Heart left ventricle (tissue), 16 donors: ENCODE data around the gene HADHB. TPM values are rescaled to one million over a fixed set of nuclear protein-coding genes. Genes with fewer than 3 reads are reported as not detected.
A peak's percentile ranks its signal among the peaks of the same experiment; 100 is the strongest.
"Not testable (repeated sequence)": the region's sequence is repeated elsewhere in the genome, so short reads cannot be mapped to it uniquely, and the experiment has no call there.

Source experiments
- ATAC-seq, 4 donors: fragments of 200-7000 bp; cut with Tn5 transposase; one replicate each; pipeline ENCODE4 v1.9.1; 2020 to 2022; ENCODE audit warnings: moderate library complexity in 4 of 4, mild to moderate bottlenecking in 3 of 4, moderate number of reproducible peaks in 1 of 4
- DNase-seq, 5 donors: peaks; one replicate each; pipeline ENCODE4 v3.0.0-alpha.2; 2020
- H3K27ac ChIP-seq, 12 donors: fragments of 200-600 bp; sonication (generic) in 4 of 12; one replicate each; pipeline versions ENCODE4 v1.5.0 to v1.8.0; 2016 to 2022; ENCODE audit warnings: mild to moderate bottlenecking in 2 of 12
- H3K27me3 ChIP-seq, 9 donors: fragments of 200-600 bp; sonication (generic) in 2 of 9; one replicate each; pipeline versions ENCODE4 v1.5.1 to v1.8.0; 2016 to 2022; ENCODE audit warnings: mild to moderate bottlenecking in 3 of 9
- H3K36me3 ChIP-seq, 9 donors: fragments of 200-600 bp; sonication (generic) in 2 of 9; one replicate each; pipeline versions ENCODE4 v1.5.0 to v1.8.0; 2018 to 2022; ENCODE audit warnings: mild to moderate bottlenecking in 2 of 9
- H3K4me1 ChIP-seq, 12 donors: fragments of 200-600 bp; sonication (generic) in 4 of 12; one replicate each; pipeline versions ENCODE4 v1.5.0 to v1.8.0; 2016 to 2022; ENCODE audit warnings: mild to moderate bottlenecking in 3 of 12
- H3K4me3 ChIP-seq, 12 donors: fragments of 200-600 bp; sonication (generic) in 4 of 12; one replicate each; pipeline versions ENCODE4 v1.5.0 to v1.8.0; 2017 to 2022; ENCODE audit warnings: mild to moderate bottlenecking in 9 of 12, moderate library complexity in 4 of 12
- H3K9me3 ChIP-seq, 12 donors: fragments of 200-600 bp; sonication (generic) in 4 of 12; one replicate each; pipeline versions ENCODE4 v1.5.0 to v1.8.0; 2016 to 2022; ENCODE audit warnings: mild to moderate bottlenecking in 1 of 12
- CTCF ChIP-seq, 12 donors: fragments of 200-600 bp; sonication (generic) in 4 of 12; IDR thresholded peaks; one replicate each; pipeline versions ENCODE4 v1.5.0 to v1.8.0; 2018 to 2022; ENCODE audit warnings: antibody characterized with exemption in 12 of 12, mild to moderate bottlenecking in 5 of 12
- POLR2A ChIP-seq, 2 donors: fragments of 450-650 bp; IDR thresholded peaks; one replicate each; pipeline ENCODE4 v1.6.1; 2017; ENCODE audit warnings: antibody characterized with exemption in 2 of 2, mild to moderate bottlenecking in 2 of 2, moderate library complexity in 2 of 2
- WGBS, 4 donors: extraction: QIAGEN DNeasy Blood & Tissue Kit in 2 of 4; methylation state at CpG; one replicate each; pipeline versions ENCODE4 v1.1.5 to v1.1.7; 2013 to 2018; 5-methylcytosine and 5-hydroxymethylcytosine counted together
- intact Hi-C, 10 donors: fragments of 100-400 bp; cut with DNase I; formaldehyde crosslinking; loops; one replicate each; pipeline versions ENCODE4 v1.11.1 to v1.14.2; 2022
- polyA plus RNA-seq, 2 donors: library from polyadenylated mRNA; stranded (reverse); fragments of 200-250 nt; gene quantifications; one replicate each; pipeline ENCODE4 v1.2.3, GENCODE V29; 2013
- total RNA-seq, 9 donors: library from RNA; depleted of rRNA in 2 of 9; stranded (reverse); fragments of >200 nt in 2 of 9; fragmentation: NEBNext Ultra II Directional in 3 of 9; extraction: Animal tissue kit (Norgen Biotek cat#: 25700) in 3 of 9; gene quantifications; one replicate each; pipeline versions ENCODE4 v1.1.0 to v1.2.4, GENCODE V29; 2016 to 2023
- donor health status: ischemic (EF 13 %, LVEDD 7.1; RV severe dilation, severe dysfunction).
- donor health status: healthy with polysubstance abuse.
- donor health status: DM: no; HTN: yes; CAD: no.
- donor health status: DM: no; HTN: no; CAD: no.
- donor health status: ischemic (EF 25% LVEDD 6.9; RV normal size, moderate dysfunction).
- donor health status: ischemic (EF 25% LVEDD 5.7; RV mildly dilated, moderate dysfunction).
- donor health status: healthy.
- donor health status: DM: yes; HTN: yes; CAD: no.
- donor health status: ischemic (EF 35%, LVEDD 5.7; RV mildly dilated, moderate dysfunction).
- donor health status: nonischemic (EF 11% LVEDD 7.7; RV severe dilation, severe dysfunction).
- donor health status: DM: yes; HTN: yes; CAD: no.
- donor health status: PGD.
- donor health status: ischemic (EF 29% LVEDD 5.4; RV normal size, mild dysfunction).
- donor health status: nonischemic (EF 23%, LVEDD 6.1; RV moderate dilation, normal function).

Gene HADHB
- total and polyA plus RNA-seq, 11 donors, result 526 to 1,915 (median 797) TPM

GRCh38 chr2:26268213-26268612, 23.5 kb downstream of the HADHB start:
- peaks cover 0 to 48% (median 6%) of the 10 kb centered on the region in 12 donors for H3K4me1 ChIP-seq
- WGBS, 4 donors, result 50 to 71% (median 59%) methylated on average over 4 of the region's 4 CpGs
- H3K36me3 ChIP-seq, result peaks cover 0 to 65% (median 31%) of the 10 kb centered on the region in 9 donors
- DNase-seq, result no peak
- TF ChIP-seq POLR2A (IDR thresholded peaks at IDR 0.05) (no peak), CTCF (IDR thresholded peaks at IDR 0.05) (no peak)
- peak overlapping the region in 9 of 12 donors; percentile 8 to 77 (median 35) for H3K27ac ChIP-seq
- intact Hi-C loops, result no loop called here
- no peaks in the 10 kb centered on the region for H3K9me3 ChIP-seq
- no peaks in the 10 kb centered on the region for H3K27me3 ChIP-seq
- no peak overlapping the region for H3K4me3 ChIP-seq
- ATAC-seq, result peak; percentile 33 to 69 (median 50)

DNA sequence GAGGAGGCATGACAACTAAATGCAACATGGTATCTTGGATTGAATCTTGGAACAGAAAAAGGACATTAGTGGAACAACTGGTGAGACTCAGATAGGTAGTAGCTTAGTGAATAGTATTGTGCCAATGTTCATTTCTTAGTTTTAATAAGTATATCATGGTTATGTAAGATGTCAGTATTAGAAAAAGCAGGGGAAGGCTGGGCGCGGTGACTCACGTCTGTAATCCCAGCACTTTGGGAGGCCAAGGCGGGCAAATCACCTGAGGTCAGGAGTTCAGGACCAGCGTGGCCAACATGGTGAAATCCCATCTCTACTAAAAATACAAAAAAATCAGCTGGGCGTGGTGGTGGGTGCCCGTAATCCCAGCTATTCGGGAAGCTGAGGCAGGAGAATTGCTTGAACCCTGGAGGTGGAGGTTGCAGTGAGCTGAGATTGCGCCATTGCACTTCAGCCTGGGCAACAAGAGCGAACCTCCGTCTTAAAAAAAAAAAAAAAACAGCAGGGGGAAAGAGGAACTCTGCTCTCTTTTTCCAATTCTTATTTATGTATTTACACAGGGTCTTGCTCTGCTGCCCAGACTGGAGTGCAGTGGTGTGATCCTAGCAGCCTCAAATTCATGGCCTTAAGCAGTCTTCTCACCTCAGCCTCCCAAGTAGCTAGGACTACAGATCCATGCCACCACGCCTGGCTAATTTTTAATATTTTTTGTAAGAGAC, 24.1 kb downstream of the HADHB start:
- Histone ChIP-seq H3K4me1 (peaks cover 0 to 54% (median 12%) of the 10 kb centered on the region in 12 donors), H3K27ac (peak overlapping the region in 10 of 12 donors; percentile 17 to 77 (median 33)), H3K36me3 (peaks cover 0 to 60% (median 25%) of the 10 kb centered on the region in 9 donors)
- intact Hi-C loops, H3K4me3 ChIP-seq, H3K9me3 ChIP-seq, H3K27me3 ChIP-seq, DNase-seq: not testable (repeated sequence)
- 87 to 92% (median 88%) methylated on average over 12 of the region's 12 CpGs for WGBS, 4 donors
- peak in 1 of 4 donors; percentile 4 for ATAC-seq

- Histone ChIP-seq H3K4me3 (no peak overlapping the region), H3K9me3 (no peaks in the 10 kb centered on the region), H3K36me3 (peaks cover 0 to 55% (median 17%) of the 10 kb centered on the region in 9 donors), H3K27me3 (no peaks in the 10 kb centered on the region), H3K27ac (peak overlapping the region in 5 of 12 donors; percentile 27 to 77 (median 66)), H3K4me1 (peaks cover 0 to 63% (median 19%) of the 10 kb centered on the region in 12 donors)
- TF ChIP-seq POLR2A (IDR thresholded peaks at IDR 0.05), result no peak
- no peak for TF ChIP-seq CTCF (IDR thresholded peaks at IDR 0.05)
- ATAC-seq (no peak), DNase-seq (no peak)
- intact Hi-C loops, result loop anchor here in 1 of 10 donors (5.0 kb wide), 1 partner anchor 32 kb away; no protein-coding TSS in a partner anchor
- WGBS, 4 donors, result 86 to 93% (median 89%) methylated on average over 6 of the region's 6 CpGs
Observed at GRCh38 chr2:26269571-26270158, 24.9 kb downstream of the HADHB start.

DNA sequence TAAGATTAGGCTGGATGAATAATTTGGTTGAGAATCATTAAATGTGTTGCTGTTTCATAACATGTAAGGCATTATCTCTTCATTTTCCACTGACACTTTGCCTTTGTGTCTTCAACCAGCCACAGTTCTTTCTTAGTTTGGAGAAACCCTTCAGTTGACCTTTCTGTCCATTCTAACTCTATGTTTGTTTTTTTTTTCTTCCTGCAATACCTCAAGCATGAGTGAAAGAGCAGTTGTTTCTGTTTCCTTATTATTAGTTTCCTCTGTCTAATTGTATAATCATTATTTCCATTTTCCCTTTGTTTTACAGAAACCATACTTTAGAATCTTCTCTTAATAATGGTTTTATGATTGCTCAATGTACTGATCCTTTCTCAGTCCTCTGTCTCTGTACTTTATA, 25.6 kb downstream of the HADHB start:
- ATAC-seq (no peak), DNase-seq (no peak)
- no peak overlapping the region for H3K4me3 ChIP-seq
- H3K27me3 ChIP-seq, result no peaks in the 10 kb centered on the region
- TF ChIP-seq CTCF (IDR thresholded peaks at IDR 0.05) (no peak), POLR2A (IDR thresholded peaks at IDR 0.05) (no peak)
- peaks cover 0 to 70% (median 24%) of the 10 kb centered on the region in 12 donors for H3K4me1 ChIP-seq
- H3K9me3 ChIP-seq, result no peaks in the 10 kb centered on the region
- intact Hi-C loops, result loop anchor here in 1 of 10 donors (5.0 kb wide), 1 partner anchor 33 kb away; no protein-coding TSS in a partner anchor
- peak overlapping the region in 4 of 12 donors; percentile 6 to 77 (median 70) for H3K27ac ChIP-seq
- peaks cover 0 to 54% (median 20%) of the 10 kb centered on the region in 9 donors for H3K36me3 ChIP-seq
